HL-60 (cell line): ENCODE data around the gene NOLC1.
A peak's percentile ranks its signal among the peaks of the same experiment; 100 is the strongest.

ENCODE experiments used
- POLR2AphosphoS5 ChIP-seq: IDR thresholded peaks from 2 replicates; pipeline ENCODE4 v1.6.1; 2012; ENCODE audit warnings: low read depth
- TF ChIP-seq, protein P1 (sequence below): IDR thresholded peaks from one replicate; pipeline ENCODE4 v1.5.1; 2011; ENCODE audit warnings: low read length, control low read depth, inconsistent platforms; ENCODE audit not compliant: insufficient read depth

DNA sequence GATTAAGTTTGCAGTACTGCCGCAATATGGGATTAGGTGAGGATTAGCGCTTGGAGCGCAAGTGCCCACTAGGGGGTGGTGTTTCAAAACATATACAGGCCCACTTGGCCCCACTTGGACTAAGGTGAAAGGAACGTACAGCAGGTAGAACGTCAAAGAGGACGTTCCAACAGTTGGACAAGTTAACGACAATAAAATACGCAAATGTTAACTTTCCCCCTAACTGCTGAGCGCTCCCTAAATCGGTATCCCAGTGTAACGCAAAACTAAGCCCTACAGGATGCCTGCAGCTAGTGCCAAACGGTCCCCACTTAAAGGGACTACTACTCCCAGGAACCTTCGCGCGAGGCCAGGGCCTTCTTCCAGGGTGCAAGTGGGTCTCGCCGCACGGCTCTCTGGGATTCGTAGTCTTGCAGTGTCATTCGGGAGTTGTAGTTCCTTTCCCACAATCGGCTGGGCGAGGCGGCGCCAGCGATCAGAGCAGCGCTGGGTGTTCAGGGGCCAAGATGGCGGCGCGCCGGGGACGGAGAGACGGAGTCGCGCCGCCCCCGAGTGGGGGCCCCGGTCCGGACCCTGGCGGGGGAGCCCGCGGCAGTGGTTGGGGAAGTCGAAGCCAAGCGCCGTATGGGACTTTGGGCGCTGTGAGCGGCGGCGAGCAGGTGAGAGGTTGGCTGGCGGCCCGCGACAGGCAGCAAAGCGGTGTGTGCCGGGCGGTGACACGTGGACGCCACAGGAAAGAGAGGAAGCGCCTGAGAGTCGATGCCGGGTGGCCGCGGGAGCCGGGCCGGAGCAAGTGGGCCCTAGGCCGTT lies 19.4 kb upstream of the NOLC1 start, which contains the start of gene PPRC1:
- TF ChIP-seq POLR2AphosphoS5, result peak; percentile 71; the same call in 1 of the 2 replicates
- TF ChIP-seq, protein P1, sequence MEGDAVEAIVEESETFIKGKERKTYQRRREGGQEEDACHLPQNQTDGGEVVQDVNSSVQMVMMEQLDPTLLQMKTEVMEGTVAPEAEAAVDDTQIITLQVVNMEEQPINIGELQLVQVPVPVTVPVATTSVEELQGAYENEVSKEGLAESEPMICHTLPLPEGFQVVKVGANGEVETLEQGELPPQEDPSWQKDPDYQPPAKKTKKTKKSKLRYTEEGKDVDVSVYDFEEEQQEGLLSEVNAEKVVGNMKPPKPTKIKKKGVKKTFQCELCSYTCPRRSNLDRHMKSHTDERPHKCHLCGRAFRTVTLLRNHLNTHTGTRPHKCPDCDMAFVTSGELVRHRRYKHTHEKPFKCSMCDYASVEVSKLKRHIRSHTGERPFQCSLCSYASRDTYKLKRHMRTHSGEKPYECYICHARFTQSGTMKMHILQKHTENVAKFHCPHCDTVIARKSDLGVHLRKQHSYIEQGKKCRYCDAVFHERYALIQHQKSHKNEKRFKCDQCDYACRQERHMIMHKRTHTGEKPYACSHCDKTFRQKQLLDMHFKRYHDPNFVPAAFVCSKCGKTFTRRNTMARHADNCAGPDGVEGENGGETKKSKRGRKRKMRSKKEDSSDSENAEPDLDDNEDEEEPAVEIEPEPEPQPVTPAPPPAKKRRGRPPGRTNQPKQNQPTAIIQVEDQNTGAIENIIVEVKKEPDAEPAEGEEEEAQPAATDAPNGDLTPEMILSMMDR, result peak; percentile 81
